K562 (cell line): ENCODE measurements around the gene EXOC2. TPM values are rescaled to one million over a fixed set of nuclear protein-coding genes. Genes with fewer than 3 reads are reported as not detected.

Source experiments
- ATAC-seq: fragments of 200-7000 bp; cut with Tn5 transposase; 3 replicates; pipeline ENCODE4 v1.9.1; 2020; ENCODE audit warnings: moderate library complexity
- BruUV-seq: library from RNA; stranded (reverse); fragments of 400-500 nt; replicated peaks from 2 replicates; lab custom pipeline; 2021; lab: Mats Ljungman, UMichigan
- CTCF ChIA-PET: fragments of 300-600 bp; formaldehyde crosslinking; extraction: SDS; loops from one replicate; lab custom pipeline; 2021; ENCODE audit warnings: low intra/inter-chr PET ratio; lab: Yijun Ruan, JAX
- POLR2A ChIA-PET: fragments of 300-600, 350-650 bp; sonication (Branson Sonifier 250); formaldehyde crosslinking; extraction: SDS; loops from one replicate; lab custom pipeline; 2021; ENCODE audit warnings: antibody characterized with exemption, inconsistent platforms; lab: Yijun Ruan, JAX
- DNase-seq, 4 experiments: peaks; one replicate each; pipeline versions ENCODE4 v3.0.0 to v3.0.0-alpha.2; 2011 to 2018; ENCODE audit warnings: low spot score in 3 of 4, mixed read lengths in 3 of 4; ENCODE audit errors: extremely low read depth in 1 of 4
- FAIRE-seq: peaks from 2 replicates; lab custom pipeline; 2011; peaks lifted over from hg19 to GRCh38; lab: Jason Lieb, UNC
- H2AFZ ChIP-seq: 2 replicates; pipeline ENCODE4 v1.6.0; 2011; ENCODE audit warnings: low read depth, low read length, control low read depth, inconsistent platforms
- H3K27ac ChIP-seq: fragments of 200-600 bp; 3 replicates; pipeline ENCODE4 v1.8.0; 2011; ENCODE audit warnings: low read depth, mild to moderate bottlenecking, control low read depth, inconsistent platforms, low read length, moderate library complexity, mixed read lengths; ENCODE audit errors: extremely low read depth
- H3K27me3 ChIP-seq, 2 experiments: fragments of 300-600 bp in 1 of 2; 2 replicates in 1 of 2; 3 replicates in 1 of 2; pipeline versions ENCODE4 v1.6.0 to v1.8.0; 2011; ENCODE audit warnings: inconsistent platforms in 2 of 2, low read length in 2 of 2, mild to moderate bottlenecking in 1 of 2, mixed read lengths in 1 of 2, moderate library complexity in 1 of 2; ENCODE audit not compliant: control insufficient read depth in 2 of 2, insufficient read depth in 2 of 2
- H3K36me3 ChIP-seq: fragments of 300-600 bp; 3 replicates; pipeline ENCODE4 v1.8.0; 2011; ENCODE audit warnings: mild to moderate bottlenecking, low read length, inconsistent platforms; ENCODE audit not compliant: control insufficient read depth, insufficient read depth
- H3K4me1 ChIP-seq, 2 experiments: fragments of 200-600 bp in 1 of 2; replicated peaks in 1 of 2; 2 replicates in 1 of 2; 3 replicates in 1 of 2; pipeline versions ENCODE4 v1.5.1 to v1.8.0; 2011; ENCODE audit warnings: inconsistent platforms in 2 of 2, low read length in 2 of 2, mild to moderate bottlenecking in 1 of 2, mixed read lengths in 1 of 2, moderate library complexity in 1 of 2; ENCODE audit not compliant: control insufficient read depth in 2 of 2, insufficient read depth in 2 of 2
- H3K4me2 ChIP-seq: 2 replicates; pipeline ENCODE4 v1.6.1; 2011; ENCODE audit warnings: low read length, control low read depth, inconsistent platforms, mixed read lengths; ENCODE audit not compliant: insufficient read depth
- H3K4me3 ChIP-seq: fragments of 200-600 bp; sonication (generic), shearing (Covaris generic); 2 replicates; pipeline ENCODE4 v1.5.1; 2016; ENCODE audit warnings: control low read depth, inconsistent platforms
- H3K79me2 ChIP-seq: fragments of 200-600 bp; 3 replicates; pipeline ENCODE4 v1.8.0; 2011; ENCODE audit warnings: low read length, inconsistent platforms; ENCODE audit not compliant: control insufficient read depth, insufficient read depth
- H3K9ac ChIP-seq, 2 experiments: 2 replicates each; pipeline versions ENCODE4 v1.6.0 to v1.6.1; 2011; ENCODE audit warnings: low read depth in 2 of 2, low read length in 2 of 2, control low read depth in 1 of 2, inconsistent platforms in 1 of 2, mild to moderate bottlenecking in 1 of 2, mixed read lengths in 1 of 2; ENCODE audit not compliant: insufficient read depth in 1 of 2
- H3K9me1 ChIP-seq: one replicate; pipeline ENCODE4 v1.6.0; 2011; ENCODE audit warnings: inconsistent platforms, mild to moderate bottlenecking, low read length, moderate library complexity; ENCODE audit not compliant: control insufficient read depth, insufficient read depth
- H3K9me3 ChIP-seq: replicated peaks from 2 replicates; pipeline ENCODE4 v1.5.1; 2011; ENCODE audit warnings: low read depth, low read length, inconsistent platforms; ENCODE audit not compliant: control insufficient read depth, insufficient read depth
- H4K20me1 ChIP-seq: replicated peaks from 2 replicates; pipeline ENCODE4 v1.6.1; 2011; ENCODE audit warnings: low read length, inconsistent platforms, mixed read lengths; ENCODE audit not compliant: control insufficient read depth, insufficient read depth
- CBX3 ChIP-seq, 2 experiments: IDR thresholded peaks; 1 replicate in 1 of 2; 2 replicates in 1 of 2; pipeline ENCODE4 v1.6.1; 2012; ENCODE audit warnings: inconsistent platforms in 2 of 2, low read length in 2 of 2, borderline replicate concordance in 1 of 2, control low read depth in 1 of 2
- DDX20 ChIP-seq: fragments of 450-650 bp; IDR thresholded peaks from 2 replicates; pipeline ENCODE4 v1.6.1; 2016; ENCODE audit warnings: missing genetic modification characterization, low read depth, mild to moderate bottlenecking, missing compliant biosample characterization, moderate library complexity
- ESRRB ChIP-seq: fragments of 250-450 bp; sonication (Bioruptor Pico); IDR thresholded peaks from 2 replicates; pipeline ENCODE4 v1.5.0; 2020; ENCODE audit warnings: mild to moderate bottlenecking, moderate library complexity, borderline replicate concordance
- HDAC3 ChIP-seq: fragments of 450-650 bp; IDR thresholded peaks from 2 replicates; pipeline ENCODE4 v1.6.1; 2018; ENCODE audit warnings: borderline replicate concordance, mild to moderate bottlenecking, moderate library complexity; ENCODE audit not compliant: partially characterized antibody
- KAT7 ChIP-seq: sonication (generic); formaldehyde crosslinking; IDR thresholded peaks from 2 replicates; pipeline ENCODE4 v1.8.0; 2022; ENCODE audit warnings: missing genetic modification reagents, mild to moderate bottlenecking, borderline replicate concordance
- POU5F1 ChIP-seq: fragments of 150-350 bp; IDR thresholded peaks from 2 replicates; pipeline ENCODE4 v1.6.1; 2014; ENCODE audit warnings: borderline replicate concordance, low read length, low read depth, mild to moderate bottlenecking; ENCODE audit not compliant: partially characterized antibody
- PURB ChIP-seq: sonication (generic); formaldehyde crosslinking; IDR thresholded peaks from 2 replicates; pipeline ENCODE4 v1.9.0; 2021; ENCODE audit warnings: low read depth, mild to moderate bottlenecking, missing genetic modification reagents
- SAP30 ChIP-seq: fragments of 200-600 bp; sonication (generic); IDR thresholded peaks from 2 replicates; pipeline ENCODE4 v1.6.1; 2012; ENCODE audit warnings: borderline replicate concordance, low read depth, mild to moderate bottlenecking, moderate library complexity, low read length, control low read depth, inconsistent platforms; ENCODE audit not compliant: insufficient read depth, poor library complexity, severe bottlenecking
- SOX6 ChIP-seq: fragments of 450-650 bp; IDR thresholded peaks from 2 replicates; pipeline ENCODE4 v1.6.1; 2014; ENCODE audit warnings: mild to moderate bottlenecking
- TFAM ChIP-seq: fragments of 250-450 bp; sonication (Bioruptor Pico); conservative IDR thresholded peaks from 2 replicates; pipeline ENCODE4 v1.5.0; 2021; ENCODE audit warnings: mild to moderate bottlenecking, moderate library complexity
- ZNF146 ChIP-seq: IDR thresholded peaks from one replicate; pipeline ENCODE4 v1.6.1; 2018; ENCODE audit warnings: missing compliant biosample characterization; ENCODE audit not compliant: unreplicated experiment
- ZNF695 ChIP-seq: fragments of 450-650 bp; formaldehyde crosslinking; IDR thresholded peaks from 2 replicates; pipeline ENCODE4 v1.4.0; 2020; ENCODE audit warnings: mild to moderate bottlenecking, moderate library complexity
- ZNF717 ChIP-seq: fragments of 250-450 bp; sonication (Bioruptor Pico); IDR thresholded peaks from 2 replicates; pipeline ENCODE4 v1.5.0; 2021
- WGBS: fragments of 100-300 bp; shearing (Covaris generic); methylation state at CpG from one replicate; pipeline ENCODE4 v1.1.6; 2016; ENCODE audit warnings: low coverage, mixed read lengths; ENCODE audit not compliant: insufficient coverage; ENCODE audit errors: missing lambda C conversion rate; 5-methylcytosine and 5-hydroxymethylcytosine counted together
- in situ Hi-C: fragments of 300-500 bp; cut with MboI; formaldehyde crosslinking; loops from 4 replicates; pipeline ENCODE4 v1.15.0; 2018; ENCODE audit warnings: inconsistent platforms, mixed read lengths
- intact Hi-C: fragments of 100-400 bp; cut with micrococcal nuclease; formaldehyde crosslinking; loops from 2 replicates; pipeline ENCODE4 v1.14.2; 2022
- polyA plus RNA-seq, 8 experiments: library from polyadenylated mRNA; depleted of rRNA in 4 of 8; stranded (reverse) in 5 of 8; unstranded in 3 of 8; fragments of >200 nt; fragmentation: Nextera tagmentation in 2 of 8; fragmentation: Illumina TruSeq in 1 of 8; extraction: Ambion mirVana in 2 of 8; extraction: Trizol in 1 of 8; gene quantifications; 2 replicates each; pipeline versions ENCODE4 v1.2.1 to v1.2.3, GENCODE V29; 2011 to 2014; ENCODE audit warnings: inconsistent platforms in 1 of 8, missing spikeins in 1 of 8
- total RNA-seq, 7 experiments: library from RNA; depleted of rRNA in 6 of 7; stranded (reverse); fragments of >200 nt in 6 of 7; fragmentation: Illumina TruSeq in 2 of 7; extraction: Trizol in 2 of 7; gene quantifications; 2 replicates each; pipeline versions ENCODE4 v1.2.1 to v1.2.3, GENCODE V29; 2011 to 2021; ENCODE audit warnings: low replicate concordance in 1 of 7
- TF ChIP-seq, protein P1 (sequence below): fragments of 450-650 bp; IDR thresholded peaks from 2 replicates; pipeline ENCODE4 v1.6.1; 2016; ENCODE audit warnings: missing biosample characterization, missing genetic modification characterization
- TF ChIP-seq, protein P2 (sequence below): fragments of 450-650 bp; IDR thresholded peaks from one replicate; pipeline ENCODE4 v1.6.1; 2018; ENCODE audit warnings: mild to moderate bottlenecking, moderate library complexity; ENCODE audit not compliant: partially characterized antibody
- TF ChIP-seq, protein P3 (sequence below): fragments of 250-450 bp; sonication (Bioruptor Pico); IDR thresholded peaks from 2 replicates; pipeline ENCODE4 v1.5.0; 2020; ENCODE audit warnings: mild to moderate bottlenecking, borderline replicate concordance
- TF ChIP-seq, protein P4 (sequence below): fragments of 450-650 bp; formaldehyde crosslinking; IDR thresholded peaks from 2 replicates; pipeline ENCODE4 v1.4.0; 2020; ENCODE audit warnings: mild to moderate bottlenecking, moderate library complexity

The EXOC2 gene
- total and polyA plus RNA-seq, 9 of the 15 experiments (the other 6 are each of a cell fraction or from before 2014, with no cell fraction given): 12.2 to 30.2 (median 24.2) TPM

DNA sequence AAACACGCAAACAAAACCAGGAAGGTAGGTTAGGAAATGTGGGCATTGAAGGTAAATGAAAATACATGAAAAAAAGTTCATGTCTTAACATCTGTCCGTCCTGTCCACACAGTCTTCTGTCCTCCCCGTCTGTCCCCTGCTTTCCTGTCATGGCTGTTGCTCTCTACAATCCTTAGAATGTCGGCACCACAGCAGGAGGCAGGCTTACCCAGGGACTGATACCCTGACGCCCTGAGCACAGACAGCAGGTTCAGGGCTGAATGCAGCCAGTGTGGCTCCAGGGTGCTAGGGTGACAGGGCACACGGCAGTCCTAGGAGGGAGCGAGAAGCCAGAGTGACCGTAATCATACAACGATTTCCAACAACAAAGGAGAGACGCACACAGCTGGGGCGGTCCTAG is 177.7 kb downstream of the EXOC2 start:
- intact Hi-C loops (no loop called here), in situ Hi-C loops (no loop called here)
- H3K4me3 ChIP-seq: no peak overlapping the region
- H3K27me3 ChIP-seq: no peaks in the 10 kb centered on the region
- no peaks in the 10 kb centered on the region for H4K20me1 ChIP-seq
- no peak overlapping the region for H2AFZ ChIP-seq
- H3K4me2 ChIP-seq: no peak overlapping the region
- H3K79me2 ChIP-seq: no peaks in the 10 kb centered on the region
- ChIA-PET POLR2A (no interaction called here), CTCF (interaction anchor here (0.6 kb wide), 1 partner anchor 106 kb away, joined by 3 read pairs; no protein-coding TSS in a partner anchor)
- BruUV-seq: no TSS peak
- 50% methylated on average over 9 of the region's 11 CpGs for WGBS
- DNase-seq (no peak), FAIRE-seq (no peak), ATAC-seq (no peak)
- H3K4me1 ChIP-seq: peaks cover 0 to 3% of the 10 kb centered on the region in 2 experiments; a peak in 1 of 5 replicates
- H3K36me3 ChIP-seq: no peaks in the 10 kb centered on the region
- H3K9ac ChIP-seq: no peak overlapping the region
- no peaks in the 10 kb centered on the region for H3K9me3 ChIP-seq
- H3K9me1 ChIP-seq: no peaks in the 10 kb centered on the region
- H3K27ac ChIP-seq: no peak overlapping the region
- TF ChIP-seq ESRRB: no peak
- TF ChIP-seq ZNF695 (CRISPR knock-in tag): no peak
- TF ChIP-seq POU5F1: no peak
- TF ChIP-seq KAT7 (CRISPR knock-in tag): no peak
- TF ChIP-seq, protein P1, sequence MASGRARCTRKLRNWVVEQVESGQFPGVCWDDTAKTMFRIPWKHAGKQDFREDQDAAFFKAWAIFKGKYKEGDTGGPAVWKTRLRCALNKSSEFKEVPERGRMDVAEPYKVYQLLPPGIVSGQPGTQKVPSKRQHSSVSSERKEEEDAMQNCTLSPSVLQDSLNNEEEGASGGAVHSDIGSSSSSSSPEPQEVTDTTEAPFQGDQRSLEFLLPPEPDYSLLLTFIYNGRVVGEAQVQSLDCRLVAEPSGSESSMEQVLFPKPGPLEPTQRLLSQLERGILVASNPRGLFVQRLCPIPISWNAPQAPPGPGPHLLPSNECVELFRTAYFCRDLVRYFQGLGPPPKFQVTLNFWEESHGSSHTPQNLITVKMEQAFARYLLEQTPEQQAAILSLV (tag): no peak
- TF ChIP-seq TFAM (CRISPR knock-in tag): no peak
- no peak for TF ChIP-seq DDX20 (tag)
- TF ChIP-seq SOX6: no peak
- no peak for TF ChIP-seq HDAC3
- TF ChIP-seq, protein P2, sequence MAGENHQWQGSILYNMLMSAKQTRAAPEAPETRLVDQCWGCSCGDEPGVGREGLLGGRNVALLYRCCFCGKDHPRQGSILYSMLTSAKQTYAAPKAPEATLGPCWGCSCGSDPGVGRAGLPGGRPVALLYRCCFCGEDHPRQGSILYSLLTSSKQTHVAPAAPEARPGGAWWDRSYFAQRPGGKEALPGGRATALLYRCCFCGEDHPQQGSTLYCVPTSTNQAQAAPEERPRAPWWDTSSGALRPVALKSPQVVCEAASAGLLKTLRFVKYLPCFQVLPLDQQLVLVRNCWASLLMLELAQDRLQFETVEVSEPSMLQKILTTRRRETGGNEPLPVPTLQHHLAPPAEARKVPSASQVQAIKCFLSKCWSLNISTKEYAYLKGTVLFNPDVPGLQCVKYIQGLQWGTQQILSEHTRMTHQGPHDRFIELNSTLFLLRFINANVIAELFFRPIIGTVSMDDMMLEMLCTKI: no peak
- TF ChIP-seq ZNF717 (CRISPR knock-in tag): no peak
- no peak for TF ChIP-seq PURB
- TF ChIP-seq CBX3 (IDR thresholded peaks at IDR 0.05; ENCODE audit: borderline replicate concordance in 1 of 2, low read length in 2 of 2): no peak
- TF ChIP-seq, protein P3, sequence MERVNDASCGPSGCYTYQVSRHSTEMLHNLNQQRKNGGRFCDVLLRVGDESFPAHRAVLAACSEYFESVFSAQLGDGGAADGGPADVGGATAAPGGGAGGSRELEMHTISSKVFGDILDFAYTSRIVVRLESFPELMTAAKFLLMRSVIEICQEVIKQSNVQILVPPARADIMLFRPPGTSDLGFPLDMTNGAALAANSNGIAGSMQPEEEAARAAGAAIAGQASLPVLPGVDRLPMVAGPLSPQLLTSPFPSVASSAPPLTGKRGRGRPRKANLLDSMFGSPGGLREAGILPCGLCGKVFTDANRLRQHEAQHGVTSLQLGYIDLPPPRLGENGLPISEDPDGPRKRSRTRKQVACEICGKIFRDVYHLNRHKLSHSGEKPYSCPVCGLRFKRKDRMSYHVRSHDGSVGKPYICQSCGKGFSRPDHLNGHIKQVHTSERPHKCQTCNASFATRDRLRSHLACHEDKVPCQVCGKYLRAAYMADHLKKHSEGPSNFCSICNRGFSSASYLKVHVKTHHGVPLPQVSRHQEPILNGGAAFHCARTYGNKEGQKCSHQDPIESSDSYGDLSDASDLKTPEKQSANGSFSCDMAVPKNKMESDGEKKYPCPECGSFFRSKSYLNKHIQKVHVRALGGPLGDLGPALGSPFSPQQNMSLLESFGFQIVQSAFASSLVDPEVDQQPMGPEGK (CRISPR knock-in tag): no peak
- TF ChIP-seq, protein P4, sequence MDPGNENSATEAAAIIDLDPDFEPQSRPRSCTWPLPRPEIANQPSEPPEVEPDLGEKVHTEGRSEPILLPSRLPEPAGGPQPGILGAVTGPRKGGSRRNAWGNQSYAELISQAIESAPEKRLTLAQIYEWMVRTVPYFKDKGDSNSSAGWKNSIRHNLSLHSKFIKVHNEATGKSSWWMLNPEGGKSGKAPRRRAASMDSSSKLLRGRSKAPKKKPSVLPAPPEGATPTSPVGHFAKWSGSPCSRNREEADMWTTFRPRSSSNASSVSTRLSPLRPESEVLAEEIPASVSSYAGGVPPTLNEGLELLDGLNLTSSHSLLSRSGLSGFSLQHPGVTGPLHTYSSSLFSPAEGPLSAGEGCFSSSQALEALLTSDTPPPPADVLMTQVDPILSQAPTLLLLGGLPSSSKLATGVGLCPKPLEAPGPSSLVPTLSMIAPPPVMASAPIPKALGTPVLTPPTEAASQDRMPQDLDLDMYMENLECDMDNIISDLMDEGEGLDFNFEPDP (CRISPR knock-in tag): no peak
- no peak for TF ChIP-seq SAP30
- no peak for TF ChIP-seq ZNF146
